ENCODE results near the gene HMGCR.

- no peak for TF ChIP-seq CTCF (IDR thresholded peaks at IDR 0.05)
- TF ChIP-seq POLR2A (IDR thresholded peaks at IDR 0.05): no peak
Observed at GRCh38 chr5:75358117-75358516, 21.1 kb downstream of the HMGCR start.
